Mucosa of rectum (tissue), 2 donors: ENCODE data around the gene RPL19.
"Not testable (repeated sequence)": the region's sequence is repeated elsewhere in the genome, so short reads cannot be mapped to it uniquely, and the experiment has no call there.

Experiments
- H3K27ac ChIP-seq, 2 donors: one replicate each; pipeline ENCODE4 v1.7.0; 2013; ENCODE audit warnings: inconsistent platforms in 2 of 2, low read depth in 2 of 2, low read length in 2 of 2
- H3K27me3 ChIP-seq, 2 donors: one replicate each; pipeline ENCODE4 v1.7.0; 2013; ENCODE audit warnings: low read length in 2 of 2; ENCODE audit not compliant: control insufficient read depth in 2 of 2, insufficient read depth in 2 of 2
- H3K36me3 ChIP-seq, 2 donors: one replicate each; pipeline ENCODE4 v1.7.0; 2013; ENCODE audit warnings: low read length in 2 of 2; ENCODE audit not compliant: control insufficient read depth in 2 of 2, insufficient read depth in 2 of 2
- H3K4me1 ChIP-seq, 2 donors: one replicate each; pipeline ENCODE4 v1.7.0; 2013; ENCODE audit warnings: low read length in 2 of 2, mild to moderate bottlenecking in 1 of 2; ENCODE audit not compliant: control insufficient read depth in 2 of 2, insufficient read depth in 2 of 2
- H3K4me3 ChIP-seq, 2 donors: one replicate each; pipeline ENCODE4 v1.7.0; 2013; ENCODE audit warnings: low read length in 2 of 2
- H3K9ac ChIP-seq, 2 donors: one replicate each; pipeline ENCODE4 v1.7.0; 2013; ENCODE audit warnings: low read length in 2 of 2, low read depth in 1 of 2, mild to moderate bottlenecking in 1 of 2
- H3K9me3 ChIP-seq, 2 donors: one replicate each; pipeline ENCODE4 v1.7.0; 2013; ENCODE audit warnings: low read length in 2 of 2; ENCODE audit not compliant: control insufficient read depth in 2 of 2
- donor health status: healthy.
- donor health status: Normal muscosa, but diverticular disease.

The RPL19 gene

GRCh38 chr17:39243155-39243554 lies 43.1 kb downstream of the RPL19 start:
- no peaks in the 10 kb centered on the region for H3K9me3 ChIP-seq

DNA sequence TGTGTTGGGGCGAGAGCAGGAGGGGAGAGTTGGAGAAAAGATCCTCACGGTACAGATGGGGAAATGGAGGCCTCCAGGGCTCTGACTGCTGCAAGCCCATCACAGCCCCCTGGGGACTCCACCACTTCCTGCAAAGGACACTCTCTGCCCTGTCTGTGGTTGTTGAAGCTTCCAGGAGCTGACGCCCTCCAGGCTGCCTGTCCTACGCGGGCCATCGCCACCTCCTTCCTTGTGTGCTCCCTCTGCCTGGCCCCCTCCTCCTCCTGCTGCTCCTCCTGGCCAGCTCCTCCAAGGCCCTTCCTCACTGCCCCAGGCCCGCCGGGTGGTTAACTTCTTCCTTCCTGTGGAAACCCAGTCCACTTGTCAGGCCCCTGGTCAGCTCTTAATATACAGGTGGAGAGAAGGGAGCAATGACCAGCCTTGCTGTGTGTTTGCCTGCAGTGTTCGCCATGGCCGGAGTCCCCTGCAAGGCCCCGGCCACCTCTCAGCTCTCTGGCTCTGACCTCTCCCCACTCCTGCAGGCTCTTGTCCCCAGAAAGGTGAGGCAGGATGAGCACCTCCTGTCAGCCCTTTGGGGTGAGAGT lies 44.0 kb downstream of the RPL19 start:
- Histone ChIP-seq H3K27me3 (peaks cover 2% of the 10 kb centered on the region in 2 donors), H3K27ac (no peak overlapping the region), H3K4me1 (peaks cover 0 to 2% of the 10 kb centered on the region in 2 donors), H3K36me3 (no peaks in the 10 kb centered on the region), H3K9ac (no peak overlapping the region), H3K9me3 (no peaks in the 10 kb centered on the region), H3K4me3 (no peak overlapping the region)

More at GRCh38 chr17:39243155-39243554, 43.1 kb downstream of the RPL19 start:
- Histone ChIP-seq H3K4me3 (no peak overlapping the region), H3K4me1 (peaks cover 6 to 8% of the 10 kb centered on the region in 2 donors), H3K27me3 (peaks cover 2% of the 10 kb centered on the region in 2 donors), H3K27ac (no peak overlapping the region), H3K9ac (no peak overlapping the region), H3K36me3 (no peaks in the 10 kb centered on the region)

DNA sequence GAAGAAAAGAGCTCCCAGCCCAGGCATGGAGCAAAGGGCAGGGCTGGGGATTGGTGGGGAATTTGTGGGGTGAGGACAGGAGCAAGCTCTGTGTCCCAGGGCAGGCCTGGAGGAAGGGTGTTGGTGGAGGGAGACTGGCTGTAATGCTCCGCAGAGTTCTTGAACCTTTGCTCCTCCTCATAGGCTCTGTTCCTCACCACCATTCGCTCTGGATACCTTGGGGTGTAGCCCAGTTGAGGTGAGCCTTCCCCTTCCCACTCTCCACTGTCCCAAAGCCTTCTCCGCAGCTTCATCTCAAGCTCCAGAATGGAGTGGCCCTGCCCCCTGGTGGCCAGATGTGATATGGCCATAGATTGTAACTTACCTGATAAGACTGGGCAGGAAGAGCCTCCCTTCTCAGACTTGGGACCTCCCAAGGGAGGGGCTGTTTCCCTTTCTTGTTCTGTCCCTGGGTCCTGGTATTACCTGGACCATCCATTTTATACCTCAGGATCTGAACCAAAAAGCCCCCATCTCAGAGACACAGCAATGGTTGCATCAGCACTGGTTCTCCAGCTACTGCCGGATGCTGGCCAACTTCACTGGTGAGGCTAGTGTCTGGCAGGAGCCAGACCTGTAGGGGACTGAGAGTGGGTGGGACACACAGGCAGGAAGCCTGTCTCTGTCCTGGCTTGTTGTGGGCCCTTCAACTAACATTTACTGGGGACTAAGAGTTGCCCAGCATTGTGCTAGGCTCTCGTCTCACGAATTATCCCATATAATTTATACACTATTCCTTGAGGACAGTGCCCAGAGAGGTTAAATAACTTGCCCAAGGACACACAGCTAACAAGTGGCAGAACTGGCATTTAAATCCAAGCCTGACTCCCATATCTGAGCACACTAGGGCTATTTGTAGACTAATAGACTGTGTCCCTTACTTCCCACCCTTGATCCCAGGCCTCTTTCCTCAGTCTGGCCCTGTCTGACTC lies 44.8 kb downstream of the RPL19 start:
- H3K9ac ChIP-seq, result no peak overlapping the region
- H3K4me1 ChIP-seq, result peaks cover 0 to 2% of the 10 kb centered on the region in 2 donors
- no peak overlapping the region for H3K27ac ChIP-seq
- H3K36me3 ChIP-seq, result no peaks in the 10 kb centered on the region
- H3K9me3 ChIP-seq, result no peaks in the 10 kb centered on the region
- H3K4me3 ChIP-seq, result no peak overlapping the region
- peaks cover 0 to 1% of the 10 kb centered on the region in 2 donors for H3K27me3 ChIP-seq

DNA sequence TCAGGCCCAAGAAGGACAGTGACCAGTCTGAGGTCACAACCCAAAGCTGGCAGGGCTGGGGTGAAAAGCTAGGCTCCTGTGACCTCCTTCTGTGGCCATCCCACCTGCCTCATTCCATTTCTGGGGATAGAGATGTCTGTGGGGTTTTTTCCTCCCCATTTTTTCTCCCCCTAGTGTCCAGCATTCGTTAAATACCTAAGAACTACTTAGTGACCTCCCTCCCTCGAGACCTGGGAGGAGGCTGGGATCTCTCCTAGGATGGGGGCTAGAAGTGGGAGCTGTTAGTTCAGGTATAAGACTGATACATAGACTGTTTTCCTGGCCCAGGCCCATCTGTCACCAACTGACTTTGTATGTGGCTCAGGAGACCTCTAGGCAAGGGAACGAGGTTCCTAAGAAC lies 46.2 kb downstream of the RPL19 start:
- H3K27ac ChIP-seq, result no peak overlapping the region

GRCh38 chr17:39250076-39250475 lies 50.0 kb downstream of the RPL19 start:
- H3K27ac ChIP-seq, H3K4me1 ChIP-seq, H3K27me3 ChIP-seq, H3K9ac ChIP-seq, H3K4me3 ChIP-seq, H3K9me3 ChIP-seq: not testable (repeated sequence)
- peaks cover 3 to 18% of the 10 kb centered on the region in 2 donors for H3K36me3 ChIP-seq

More for the DNA sequence above, 46.2 kb downstream of the RPL19 start:
- Histone ChIP-seq H3K27me3 (no peaks in the 10 kb centered on the region), H3K9ac (no peak overlapping the region), H3K4me1 (peaks cover 0 to 2% of the 10 kb centered on the region in 2 donors), H3K9me3 (no peaks in the 10 kb centered on the region), H3K4me3 (no peak overlapping the region), H3K36me3 (no peaks in the 10 kb centered on the region)

GRCh38 chr17:39251997-39252396 lies 51.9 kb downstream of the RPL19 start:
- H3K9me3 ChIP-seq, result no peaks in the 10 kb centered on the region
- peaks cover 3 to 18% of the 10 kb centered on the region in 2 donors for H3K36me3 ChIP-seq
- no peak overlapping the region for H3K9ac ChIP-seq
- H3K4me1 ChIP-seq, result peaks cover 0 to 4% of the 10 kb centered on the region in 2 donors
- no peaks in the 10 kb centered on the region for H3K27me3 ChIP-seq
- H3K27ac ChIP-seq, result no peak overlapping the region
- no peak overlapping the region for H3K4me3 ChIP-seq

DNA sequence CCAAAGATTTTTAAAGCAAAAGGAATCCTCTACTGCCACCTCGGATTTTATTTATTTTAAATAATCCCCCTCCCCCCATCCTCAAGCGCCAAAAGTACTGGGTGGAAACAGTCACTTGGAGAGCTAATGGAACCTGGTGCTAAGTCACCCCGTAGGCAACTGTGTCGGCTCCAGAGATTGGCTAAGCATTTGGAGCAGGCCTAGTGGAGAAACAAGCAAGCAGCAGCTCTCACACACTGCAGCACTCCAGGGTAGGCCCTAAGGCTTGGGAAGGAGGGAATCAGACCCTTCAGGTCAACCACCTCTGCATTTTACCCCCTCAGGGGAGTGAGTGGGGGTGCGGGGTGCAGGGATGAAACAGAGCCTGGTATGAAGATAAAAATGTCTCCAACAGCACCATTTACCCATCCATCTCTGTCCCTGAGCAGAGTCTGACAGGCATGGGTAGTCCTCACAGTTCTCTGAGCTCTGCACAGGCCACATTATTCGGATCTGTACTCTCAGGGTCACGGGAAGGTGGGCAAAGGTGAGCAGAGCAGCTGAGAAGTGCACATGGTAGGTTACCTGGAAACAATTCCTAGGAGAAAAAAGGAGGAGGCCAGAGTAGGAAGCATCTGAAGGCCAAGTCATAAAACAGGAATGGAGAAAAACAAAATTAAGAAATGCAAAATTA lies 52.8 kb downstream of the RPL19 start:
- Histone ChIP-seq H3K9ac (no peak overlapping the region), H3K9me3 (no peaks in the 10 kb centered on the region), H3K27ac (no peak overlapping the region), H3K4me3 (no peak overlapping the region), H3K4me1 (peaks cover 0 to 9% of the 10 kb centered on the region in 2 donors), H3K27me3 (no peaks in the 10 kb centered on the region), H3K36me3 (peaks cover 6 to 24% of the 10 kb centered on the region in 2 donors)
